Inflammatory macrophage (primary cell): ENCODE measurements around the gene COG7.
"Not testable (repeated sequence)": the region's sequence is repeated elsewhere in the genome, so short reads cannot be mapped to it uniquely, and the experiment has no call there.

Experiments
- DNase-seq, 2 donors: peaks; one replicate each; pipeline ENCODE4 v3.0.0-alpha.2; 2020 to 2022
- total RNA-seq, 18 experiments: gene quantifications; one replicate each; lab custom pipeline; 2026; ENCODE audit warnings: mixed read lengths in 6 of 18, inconsistent platforms in 2 of 18; lab: John Stamatoyannopoulos, UW

The COG7 gene
- 7.7 to 26.3 (median 18.6) reads per million in 18 experiments for total RNA-seq

- DNase-seq = peak; percentile 82 to 90
Observed at GRCh38 chr16:23452572-23453337, at the start of gene COG7. Gene COG7 (minus strand): TSS chr16:23453189. CDS start chr16:23452994, 195 bp downstream.

GRCh38 chr16:23502466-23502865 lies 49.5 kb upstream of the COG7 start:
- DNase-seq = peak in 1 of 2 donors; percentile 19

- DNase-seq = no peak
Observed at GRCh38 chr16:23501291-23501690, 48.3 kb upstream of the COG7 start.

- peak; percentile 61 to 76 for DNase-seq
Observed at GRCh38 chr16:23500862-23501225, 47.9 kb upstream of the COG7 start.

- no peak for DNase-seq
Observed at GRCh38 chr16:23500212-23500861, 47.3 kb upstream of the COG7 start.

- DNase-seq = no peak
Observed at GRCh38 chr16:23499801-23500200, 46.8 kb upstream of the COG7 start.

- no peak for DNase-seq
Observed at GRCh38 chr16:23498863-23499262, 45.9 kb upstream of the COG7 start.

- no peak for DNase-seq
Observed at GRCh38 chr16:23497543-23497868, 44.5 kb upstream of the COG7 start.

GRCh38 chr16:23496821-23497542 lies 44.0 kb upstream of the COG7 start:
- peak; percentile 34 to 51 for DNase-seq

GRCh38 chr16:23495671-23496070 lies 42.7 kb upstream of the COG7 start:
- DNase-seq = no peak

- no peak for DNase-seq
Observed at GRCh38 chr16:23494188-23494587, 41.2 kb upstream of the COG7 start.

- DNase-seq = no peak
Observed at GRCh38 chr16:23491490-23492391, 38.8 kb upstream of the COG7 start.

GRCh38 chr16:23486480-23486879 lies 33.5 kb upstream of the COG7 start:
- no peak for DNase-seq

- no peak for DNase-seq
Observed at GRCh38 chr16:23485841-23486240, 32.9 kb upstream of the COG7 start.

- DNase-seq = no peak
Observed at GRCh38 chr16:23485257-23485614, 32.2 kb upstream of the COG7 start.

- no peak for DNase-seq
Observed at GRCh38 chr16:23484510-23485256, 31.7 kb upstream of the COG7 start.

GRCh38 chr16:23483492-23483891 lies 30.5 kb upstream of the COG7 start:
- not testable (repeated sequence) for DNase-seq

- DNase-seq = no peak
Observed at GRCh38 chr16:23482778-23483177, 29.8 kb upstream of the COG7 start.

- DNase-seq = no peak
Observed at GRCh38 chr16:23480257-23480656, 27.3 kb upstream of the COG7 start.

- DNase-seq = no peak
Observed at GRCh38 chr16:23479138-23479537, 26.1 kb upstream of the COG7 start.

- no peak for DNase-seq
Observed at GRCh38 chr16:23478566-23478965, 25.6 kb upstream of the COG7 start.

GRCh38 chr16:23476289-23476688 lies 23.3 kb upstream of the COG7 start:
- DNase-seq = no peak
